Spinal cord (tissue), 4 donors: Measurements from ENCODE around the gene GNAT2. TPM values are rescaled to one million over a fixed set of nuclear protein-coding genes. Genes with fewer than 3 reads are reported as not detected.

Source experiments
- polyA plus RNA-seq, 2 donors: library from polyadenylated mRNA; unstranded; fragments of 120-200 nt; gene quantifications; one replicate each; pipeline ENCODE4 v1.2.1, GENCODE V29; 2013; ENCODE audit not compliant: insufficient read length in 2 of 2
- small RNA-seq: library from RNA; depleted of rRNA; stranded (forward); fragments of <200 nt; gene quantifications from one replicate; pipeline ENCODE3, GENCODE V24; 2014; ENCODE audit warnings: low replicate concordance
- total RNA-seq, 2 donors: library from RNA; depleted of rRNA in 1 of 2; stranded (reverse); fragments of 120-200 nt in 1 of 2; fragments of >200 nt in 1 of 2; gene quantifications; one replicate each; pipeline versions ENCODE4 v1.2.3 to v1.2.4, GENCODE V29; 2013 to 2014

Gene GNAT2
- total and polyA plus RNA-seq, 4 donors = 0.33 TPM; not detected in 3

Small RNAs within 50 kb of the gene (small RNA-seq; reads per million reads assigned to genes)
- gene RNU6V = not detected

Other genes with a start within 250 kb of the GNAT2 start
- 10 to 100 TPM; 30.1 to 78.6 TPM for gene SORT1, start 221.7 kb downstream of the GNAT2 start, total RNA-seq
- 10 to 100 TPM; 59.1 to 65.3 TPM for gene SORT1, start 221.7 kb downstream of the GNAT2 start, polyA plus RNA-seq
- 10 to 100 TPM; 33.3 to 67.6 TPM for gene PSMA5, start 193.2 kb downstream of the GNAT2 start, total RNA-seq
- 10 to 100 TPM; 69.9 to 86.0 TPM for gene PSMA5, start 193.2 kb downstream of the GNAT2 start, polyA plus RNA-seq
- gene SYPL2, start 153.1 kb downstream of the GNAT2 start, total RNA-seq = under 1 TPM; 0.10 to 0.72 TPM
- 1 to 10 TPM in 1 of 2 donors, under 1 TPM in 1; 0.79 to 1.1 TPM for gene SYPL2, start 153.1 kb downstream of the GNAT2 start, polyA plus RNA-seq
- 1 to 10 TPM; 1.6 to 7.1 TPM for gene ATXN7L2, start 135.7 kb downstream of the GNAT2 start, total RNA-seq
- 10 to 100 TPM; 15.8 to 17.1 TPM for gene ATXN7L2, start 135.7 kb downstream of the GNAT2 start, polyA plus RNA-seq
- gene CYB561D1, start 125.5 kb downstream of the GNAT2 start, total RNA-seq = 1 to 10 TPM; 4.7 to 6.1 TPM
- gene CYB561D1, start 125.5 kb downstream of the GNAT2 start, polyA plus RNA-seq = 1 to 10 TPM; 7.4 to 8.5 TPM
- gene AMIGO1, start 109.9 kb downstream of the GNAT2 start, total RNA-seq = 10 to 100 TPM; 12.6 to 18.9 TPM
- gene AMIGO1, start 109.9 kb downstream of the GNAT2 start, polyA plus RNA-seq = 10 to 100 TPM; 17.7 to 18.0 TPM
- 10 to 100 TPM in 1 of 2 donors, 1 to 10 TPM in 1; 2.9 to 10.3 TPM for gene GPR61, start 79.7 kb downstream of the GNAT2 start, total RNA-seq
- gene GPR61, start 79.7 kb downstream of the GNAT2 start, polyA plus RNA-seq = 10 to 100 TPM in 1 of 2 donors, 1 to 10 TPM in 1; 8.0 to 11.9 TPM
- 10 to 100 TPM; 10.3 to 13.0 TPM for gene GNAI3, start 71.0 kb downstream of the GNAT2 start, total RNA-seq
- gene GNAI3, start 71.0 kb downstream of the GNAT2 start, polyA plus RNA-seq = 1 to 10 TPM; 8.4 to 9.8 TPM
- gene AMPD2, start 221 bp upstream of the GNAT2 start, total RNA-seq = 10 to 100 TPM; 54.3 to 56.4 TPM
- gene AMPD2, start 221 bp upstream of the GNAT2 start, polyA plus RNA-seq = 100 to 1,000 TPM; 100 to 113 TPM
- 10 to 100 TPM; 24.5 to 24.7 TPM for gene GSTM4, start 36.5 kb upstream of the GNAT2 start, total RNA-seq
- 10 to 100 TPM; 45.0 to 48.6 TPM for gene GSTM4, start 36.5 kb upstream of the GNAT2 start, polyA plus RNA-seq
- gene GSTM2, start 48.4 kb upstream of the GNAT2 start, total RNA-seq = 10 to 100 TPM; 50.6 to 86.2 TPM
- gene GSTM2, start 48.4 kb upstream of the GNAT2 start, polyA plus RNA-seq = 100 to 1,000 TPM; 184 to 212 TPM
- 10 to 100 TPM in 1 of 2 donors, not detected in 1; 28.5 TPM for gene GSTM1, start 68.2 kb upstream of the GNAT2 start, total RNA-seq
- 1 to 10 TPM; 1.5 to 1.8 TPM for gene GSTM1, start 68.2 kb upstream of the GNAT2 start, polyA plus RNA-seq
- 10 to 100 TPM in 1 of 2 donors, 1 to 10 TPM in 1; 6.6 to 39.9 TPM for gene GSTM5, start 92.6 kb upstream of the GNAT2 start, total RNA-seq
- gene GSTM5, start 92.6 kb upstream of the GNAT2 start, polyA plus RNA-seq = 10 to 100 TPM; 21.0 to 37.0 TPM
- 100 to 1,000 TPM; 130 to 154 TPM for gene GSTM3, start 121.4 kb upstream of the GNAT2 start, total RNA-seq
- gene GSTM3, start 121.4 kb upstream of the GNAT2 start, polyA plus RNA-seq = 100 to 1,000 TPM; 102 to 124 TPM
- gene EPS8L3, start 144.3 kb upstream of the GNAT2 start, total RNA-seq = not detected
- under 1 TPM in 1 of 2 donors, not detected in 1; 0.17 TPM for gene EPS8L3, start 144.3 kb upstream of the GNAT2 start, polyA plus RNA-seq